Fibroblast of the conjunctiva (primary cell): ENCODE measurements around the gene RUNX1.
A peak's percentile ranks its signal among the peaks of the same experiment; 100 is the strongest.

ENCODE experiments used
- DNase-seq: peaks from one replicate; pipeline ENCODE4 v3.0.0-alpha.2; 2010; ENCODE audit warnings: low read depth

Gene RUNX1

GRCh38 chr21:34897828-34898227, 151.3 kb downstream of the RUNX1 start:
- DNase-seq = no peak

- no peak for DNase-seq
These were observed 154.7 kb downstream of the RUNX1 start for GRCh38 chr21:34894401-34894800.

GRCh38 chr21:34892209-34892608, 156.9 kb downstream of the RUNX1 start:
- no peak for DNase-seq

- no peak for DNase-seq
These were observed 157.5 kb downstream of the RUNX1 start for GRCh38 chr21:34891613-34891943.

- no peak for DNase-seq
These were observed 158.1 kb downstream of the RUNX1 start for GRCh38 chr21:34890724-34891612.

GRCh38 chr21:34890470-34890723, 158.7 kb downstream of the RUNX1 start:
- DNase-seq = no peak

- DNase-seq = no peak
These were observed 159.2 kb downstream of the RUNX1 start for GRCh38 chr21:34889676-34890469.

GRCh38 chr21:34889320-34889675, 159.8 kb downstream of the RUNX1 start:
- no peak for DNase-seq

GRCh38 chr21:34888569-34889319, 160.4 kb downstream of the RUNX1 start:
- DNase-seq = peak; percentile 90

- DNase-seq = peak; percentile 73
These were observed 161.2 kb downstream of the RUNX1 start for GRCh38 chr21:34887725-34888568.

GRCh38 chr21:34887105-34887442, 162.0 kb downstream of the RUNX1 start:
- no peak for DNase-seq

- DNase-seq = no peak
These were observed 162.6 kb downstream of the RUNX1 start for GRCh38 chr21:34886240-34887104.

GRCh38 chr21:34885626-34886239, 163.4 kb downstream of the RUNX1 start:
- no peak for DNase-seq

GRCh38 chr21:34885125-34885524, 164.0 kb downstream of the RUNX1 start:
- DNase-seq = no peak

- DNase-seq = no peak
These were observed 164.7 kb downstream of the RUNX1 start for GRCh38 chr21:34884346-34884929.

GRCh38 chr21:34883491-34884271, 165.4 kb downstream of the RUNX1 start:
- no peak for DNase-seq

GRCh38 chr21:34882719-34883131, 166.4 kb downstream of the RUNX1 start:
- DNase-seq = no peak

GRCh38 chr21:34881839-34882371, 167.2 kb downstream of the RUNX1 start:
- peak; percentile 66 for DNase-seq

GRCh38 chr21:34881421-34881820, 167.7 kb downstream of the RUNX1 start:
- DNase-seq = no peak
